ENCODE measurements around the gene ARHGAP8.
"Not testable (repeated sequence)": the region's sequence is repeated elsewhere in the genome, so short reads cannot be mapped to it uniquely, and the experiment has no call there.

GRCh38 chr22:44854641-44855040 lies 102.3 kb downstream of the ARHGAP8 start:
- TF ChIP-seq CTCF, POLR2A (IDR thresholded peaks at IDR 0.05): not testable (repeated sequence)
